8988T (cell line): Measurements from ENCODE around the gene NRN1L.
A peak's percentile ranks its signal among the peaks of the same experiment; 100 is the strongest.

Experiments
- DNase-seq: peaks from one replicate; pipeline ENCODE4 v3.0.0; 2011

Gene NRN1L

DNA sequence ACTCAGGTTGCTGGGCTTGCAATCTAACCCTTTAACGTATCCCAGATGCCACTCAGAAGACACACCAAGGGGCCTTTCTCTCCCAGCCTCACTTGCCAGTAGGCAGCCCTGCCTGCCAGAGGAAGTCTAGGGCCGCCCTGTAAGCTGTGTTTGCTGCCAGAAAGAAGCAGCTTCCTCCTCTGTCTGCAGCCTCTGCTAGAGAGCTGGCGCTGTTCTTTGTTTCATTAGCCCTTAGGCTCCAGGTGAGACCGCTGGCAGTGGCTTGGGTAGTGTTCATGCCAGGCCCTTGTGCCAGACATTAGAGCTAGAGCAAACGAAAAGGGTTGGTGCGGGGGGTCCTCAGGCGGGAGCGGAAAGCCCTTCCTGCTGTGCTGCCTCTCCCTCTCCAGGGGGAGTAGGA is 38.1 kb downstream of the NRN1L start:
- no peak for DNase-seq

DNA sequence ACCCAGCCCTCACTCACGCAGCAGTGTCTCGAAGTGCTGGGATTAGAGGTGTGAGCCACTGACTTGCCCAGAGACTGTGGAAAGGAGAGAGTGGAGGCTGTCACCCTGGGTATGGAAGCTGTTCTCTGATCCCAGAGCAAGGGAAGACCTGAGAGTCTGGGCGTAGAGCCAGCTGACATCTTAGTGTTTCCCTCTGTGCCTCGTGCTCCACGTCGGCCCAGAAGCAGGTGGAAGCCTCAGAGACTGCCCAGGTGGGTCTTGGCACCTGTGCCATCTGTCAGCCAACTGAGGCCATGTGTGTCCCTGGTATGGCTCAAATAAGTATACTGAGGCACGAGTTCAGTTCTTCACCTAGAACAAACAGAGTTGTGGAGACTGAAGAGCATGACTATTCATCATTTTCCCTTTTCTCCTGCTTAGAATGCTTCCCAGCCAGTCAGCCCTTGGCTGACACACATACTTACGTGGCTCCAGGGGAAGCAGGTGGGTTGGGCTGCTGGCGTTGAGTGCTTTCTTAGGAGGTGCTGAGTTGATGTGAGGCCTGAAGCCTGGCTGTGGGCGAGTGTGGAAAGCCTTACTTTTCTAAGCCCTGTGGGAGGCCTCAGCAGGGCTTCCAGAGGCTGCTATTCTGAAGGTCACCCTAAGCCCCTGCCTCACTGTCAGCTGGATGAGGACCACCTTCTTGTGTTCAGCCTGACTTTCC is 38.9 kb downstream of the NRN1L start:
- DNase-seq = no peak

- DNase-seq = no peak
Measured at GRCh38 chr16:67924140-67924906, 39.6 kb downstream of the NRN1L start.

DNA sequence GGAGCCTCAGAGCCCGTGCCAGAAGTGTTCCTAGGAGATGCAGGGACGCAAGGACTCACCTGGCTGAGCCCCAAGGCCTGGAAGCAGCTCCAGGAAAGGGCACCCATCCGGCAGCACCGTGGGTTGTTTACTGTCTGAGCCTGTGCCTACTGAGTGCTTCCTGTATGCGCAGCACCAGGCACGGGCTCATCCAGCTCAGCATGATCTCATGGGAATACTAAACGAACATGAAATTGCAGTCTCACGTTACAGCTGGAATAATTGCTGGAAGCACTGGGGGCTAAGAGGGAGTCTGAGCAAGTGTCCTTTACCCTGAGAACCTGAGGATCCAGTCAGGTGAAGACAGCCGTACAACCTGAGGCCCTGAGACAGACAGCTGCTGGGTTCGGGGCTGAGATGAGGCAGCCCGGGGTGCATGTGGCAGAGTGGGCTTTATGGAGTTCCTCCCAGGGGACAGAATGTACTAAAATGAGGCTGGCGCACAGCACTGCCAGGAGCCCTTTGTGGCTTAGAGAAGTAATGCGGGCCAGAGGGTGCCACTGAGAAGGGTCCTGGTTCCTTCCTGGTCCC is 41.6 kb downstream of the NRN1L start:
- DNase-seq = no peak

DNA sequence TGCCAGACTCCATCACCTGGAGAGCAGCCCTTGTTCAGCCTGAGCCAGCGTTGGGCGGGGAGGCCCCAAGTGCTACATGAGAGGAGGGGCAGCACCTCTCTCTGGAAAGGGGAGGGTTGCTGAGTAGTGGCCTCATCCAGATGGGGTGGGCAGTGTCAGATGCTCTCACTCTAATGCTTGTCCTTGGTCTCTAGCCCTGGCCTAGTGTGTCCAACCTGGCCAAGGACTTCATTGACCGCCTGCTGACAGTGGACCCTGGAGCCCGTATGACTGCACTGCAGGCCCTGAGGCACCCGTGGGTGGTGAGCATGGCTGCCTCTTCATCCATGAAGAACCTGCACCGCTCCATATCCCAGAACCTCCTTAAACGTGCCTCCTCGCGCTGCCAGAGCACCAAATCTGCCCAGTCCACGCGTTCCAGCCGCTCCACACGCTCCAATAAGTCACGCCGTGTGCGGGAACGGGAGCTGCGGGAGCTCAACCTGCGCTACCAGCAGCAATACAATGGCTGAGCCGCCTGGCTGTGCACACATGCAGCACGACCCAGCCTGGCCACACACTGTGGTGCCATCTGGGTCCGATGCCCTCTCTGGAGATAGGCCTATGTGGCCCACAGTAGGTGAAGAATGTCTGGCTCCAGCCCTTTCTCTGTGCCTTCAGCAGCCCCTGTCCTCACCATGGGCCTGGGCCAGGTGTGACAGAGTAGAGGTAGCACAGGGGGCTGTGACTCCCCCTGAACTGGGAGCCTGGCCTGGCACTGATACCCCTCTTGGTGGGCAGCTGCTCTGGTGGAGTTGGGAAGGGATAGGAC is 42.7 kb downstream of the NRN1L start:
- no peak for DNase-seq

- DNase-seq = no peak
Measured at GRCh38 chr16:67928147-67928546, 43.5 kb downstream of the NRN1L start.

- DNase-seq = peak; percentile 95
Measured at GRCh38 chr16:67928561-67929364, 44.1 kb downstream of the NRN1L start.

DNA sequence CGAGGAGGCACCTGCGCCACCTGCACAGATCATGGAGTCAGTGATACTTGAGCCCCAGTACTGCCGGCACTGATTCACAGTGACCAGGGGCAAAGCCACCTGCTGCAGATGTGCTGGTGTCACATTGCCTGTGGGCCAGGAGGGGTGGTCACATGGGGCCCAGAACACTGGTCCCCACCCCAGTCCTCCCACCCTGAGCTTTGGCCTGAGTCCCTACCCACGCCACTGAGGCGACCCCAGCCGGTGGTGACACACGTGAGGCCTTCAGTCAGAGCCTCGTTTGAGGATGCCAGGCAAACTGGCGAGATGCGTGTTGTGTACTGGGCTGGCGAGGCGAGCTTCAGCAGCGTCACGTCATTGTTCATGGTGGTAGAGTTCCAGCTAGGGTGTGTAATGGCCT is 45.5 kb downstream of the NRN1L start:
- DNase-seq = no peak

DNA sequence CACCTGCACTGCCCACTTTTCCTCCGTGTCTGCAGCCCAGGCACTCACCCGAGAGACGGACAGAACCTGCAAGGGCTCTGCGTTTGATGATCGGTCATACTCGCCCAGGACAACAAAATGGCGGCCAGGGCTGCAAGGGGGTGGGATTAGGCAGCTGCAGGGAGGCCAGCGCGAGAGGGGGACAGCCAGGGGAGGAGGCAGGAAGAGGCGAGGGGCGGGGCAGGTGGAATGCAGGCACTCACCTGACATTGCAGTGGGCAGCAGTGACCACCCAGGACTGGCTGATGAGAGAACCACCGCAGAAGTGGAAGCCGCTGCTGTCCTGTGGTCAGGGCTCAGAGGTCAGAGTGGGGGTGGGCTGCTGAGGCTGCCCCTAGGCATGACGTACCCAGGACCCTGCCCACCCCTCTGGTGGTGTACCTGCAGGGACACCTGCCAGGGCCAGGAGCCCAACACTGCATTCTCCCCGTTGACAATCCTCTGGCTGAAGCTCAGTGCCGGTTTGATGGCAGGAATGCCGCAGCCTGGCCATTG is 46.1 kb downstream of the NRN1L start:
- no peak for DNase-seq

DNA sequence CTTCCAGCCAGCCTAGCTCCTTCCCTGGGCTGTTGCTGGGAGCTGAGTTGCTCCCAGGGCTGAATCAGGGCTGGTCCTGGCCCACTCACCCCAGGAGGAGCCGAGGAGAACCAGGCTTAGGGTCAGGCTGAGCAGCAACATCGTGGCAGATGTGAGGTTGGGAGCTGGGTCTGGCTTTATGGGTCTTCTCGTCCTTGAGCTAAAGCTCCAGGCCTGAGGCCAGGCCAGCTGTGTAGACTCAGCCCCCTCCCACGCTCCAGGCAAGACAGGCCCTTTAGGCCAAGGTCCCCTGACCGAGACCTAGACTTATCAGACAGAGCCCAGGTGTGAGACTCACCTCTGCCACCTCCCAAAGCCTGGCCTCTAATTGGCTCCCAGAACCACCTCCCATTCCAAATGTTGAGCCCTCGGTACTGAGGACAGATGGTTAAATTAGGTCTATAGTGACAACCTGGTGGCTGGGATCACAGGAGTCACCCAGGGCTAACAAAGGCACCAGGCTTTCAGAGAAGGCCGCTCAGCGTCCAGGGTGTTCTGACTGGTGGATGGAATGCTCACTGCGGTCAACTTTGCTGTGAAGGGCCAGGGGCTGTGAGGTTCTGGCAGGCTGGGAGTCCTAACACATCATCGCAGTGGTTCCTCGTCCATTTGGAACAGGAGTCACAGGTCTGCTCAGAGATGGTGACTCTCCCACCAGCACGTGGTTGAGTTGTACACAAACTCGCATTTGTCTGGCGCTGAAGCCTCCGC is 47.2 kb downstream of the NRN1L start, which contains the start of gene CTRL:
CTRL (minus strand) TSS at position 151 of the 750 bp plus-strand sequence; CDS start at position 141, 10 bp downstream.
- DNase-seq = no peak

GRCh38 chr16:67932462-67932840 is 47.8 kb downstream of the NRN1L start:
- DNase-seq = no peak

DNA sequence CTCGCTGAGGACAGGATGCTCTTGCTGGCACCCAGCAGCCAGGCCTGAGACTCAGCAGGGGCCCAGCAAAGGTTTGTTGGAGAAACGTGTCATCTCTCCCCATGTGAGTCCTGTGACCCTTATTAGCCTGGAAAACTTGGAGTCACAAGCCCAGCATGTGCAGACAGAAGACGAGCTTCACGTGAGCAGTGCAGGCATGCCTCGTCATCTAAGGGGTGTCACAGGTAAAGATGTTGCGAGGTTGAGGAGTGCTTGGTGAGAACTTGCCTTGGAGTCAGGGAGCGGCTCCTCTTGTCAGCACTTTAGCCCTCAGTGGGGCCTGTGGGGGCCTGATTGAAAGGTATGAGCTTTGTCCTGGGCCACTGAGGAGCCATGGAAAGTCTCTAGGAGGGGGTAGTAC is 49.1 kb downstream of the NRN1L start:
- DNase-seq = no peak

DNA sequence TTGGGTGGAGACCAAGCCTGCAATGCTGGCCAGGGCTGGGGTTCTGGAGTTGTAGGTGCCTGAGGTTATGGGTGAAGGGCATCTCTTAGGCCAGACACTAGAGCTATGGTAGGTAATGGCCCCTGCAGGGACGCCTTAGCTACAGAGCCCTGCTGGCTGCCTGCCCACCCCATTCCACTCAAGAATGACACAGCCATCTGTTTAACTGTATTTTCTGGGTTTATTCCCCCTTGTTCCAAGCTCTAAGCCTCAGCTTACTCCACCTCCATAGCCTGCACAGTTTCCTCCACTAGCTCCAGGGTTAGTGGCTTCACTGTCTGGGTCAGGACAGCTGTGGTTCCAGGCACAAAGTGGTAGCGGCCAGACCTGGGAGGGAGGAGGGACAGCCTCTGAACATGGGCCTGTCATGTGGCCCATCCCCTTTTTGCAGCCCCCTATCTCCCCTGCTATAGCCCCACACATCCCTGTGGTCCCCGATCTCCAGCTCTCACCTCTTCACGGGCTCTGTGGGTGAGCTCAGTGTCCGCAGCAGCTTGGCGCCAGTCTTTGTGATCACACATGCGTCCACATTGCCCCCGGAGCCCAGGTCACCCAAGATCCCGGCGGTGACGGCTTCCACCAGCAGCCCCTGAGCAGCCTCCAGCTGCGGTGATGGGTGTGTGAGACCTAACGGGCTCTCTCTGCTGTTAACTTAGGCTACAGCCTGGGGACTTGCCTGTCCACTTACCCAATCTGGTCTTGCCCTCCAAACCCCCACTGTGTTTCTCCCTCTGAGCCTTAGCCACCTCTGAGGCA is 49.8 kb downstream of the NRN1L start:
- DNase-seq = no peak

DNA sequence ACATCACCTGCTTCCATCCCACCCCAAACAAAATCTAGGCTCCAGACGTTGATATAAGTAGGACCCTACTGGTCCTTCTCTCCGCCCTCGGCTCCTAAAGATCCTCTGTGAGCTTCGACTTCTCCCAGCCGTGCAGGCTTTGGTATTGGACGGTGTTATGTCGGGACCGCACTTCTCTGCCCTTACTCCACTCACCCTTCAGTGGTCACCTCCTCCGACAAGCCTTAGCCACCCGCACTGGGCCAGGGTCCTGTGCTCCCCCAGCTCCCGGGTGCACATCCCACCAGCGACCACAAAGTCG is 50.4 kb downstream of the NRN1L start:
- DNase-seq = no peak

- DNase-seq = peak; percentile 100
Measured at GRCh38 chr16:67935402-67936123, 50.9 kb downstream of the NRN1L start.
